ENCODE data around the gene KCNT1.
"Not testable (repeated sequence)": the region's sequence is repeated elsewhere in the genome, so short reads cannot be mapped to it uniquely, and the experiment has no call there.

The KCNT1 gene

DNA sequence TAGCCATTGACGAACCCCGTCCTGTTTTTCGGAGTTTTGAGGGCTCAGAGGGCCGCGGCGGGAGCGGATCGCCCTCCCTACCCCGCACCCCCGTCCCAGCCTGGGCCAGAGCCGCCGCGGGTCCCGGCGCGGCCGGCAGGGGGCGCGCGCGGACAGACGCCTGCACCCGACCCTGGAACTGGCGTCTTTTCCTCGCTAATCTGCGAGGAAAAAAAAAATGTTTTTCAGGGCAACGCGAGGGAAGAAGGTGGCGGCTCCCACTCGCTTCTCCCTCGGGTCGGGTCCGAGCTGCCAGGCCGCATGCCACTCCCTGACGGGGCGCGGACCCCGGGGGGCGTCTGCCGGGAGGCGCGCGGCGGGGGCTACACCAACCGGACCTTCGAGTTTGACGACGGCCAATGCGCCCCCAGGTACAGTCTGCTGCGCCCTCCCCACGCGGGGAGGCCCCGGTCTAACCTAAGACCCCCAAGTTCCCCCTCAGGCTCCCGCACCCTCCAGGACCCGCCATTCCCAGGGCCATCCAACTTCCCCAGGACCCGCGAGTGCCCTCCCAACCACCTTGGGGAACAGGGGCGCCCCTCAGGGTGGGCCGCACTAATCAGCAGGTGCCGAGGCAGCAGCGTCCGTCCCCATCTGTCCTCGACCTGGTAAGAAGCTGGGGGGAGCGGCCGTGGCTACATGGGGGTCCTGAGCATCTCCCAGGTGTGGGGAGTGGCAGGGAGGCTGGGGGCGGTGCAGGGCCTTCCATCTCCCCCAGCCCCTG is at the start of gene KCNT1:
TSS of gene KCNT1 (plus strand) at position 227 of the 763 bp plus-strand sequence. CDS start at position 301, 74 bp downstream.
- peak; percentile 26 for DNase-seq

GRCh38 chr9:135655317-135655716 is 46.7 kb upstream of the KCNT1 start:
- DNase-seq = no peak

- no peak for DNase-seq
Measured at GRCh38 chr9:135657416-135657815, 44.6 kb upstream of the KCNT1 start.

DNA sequence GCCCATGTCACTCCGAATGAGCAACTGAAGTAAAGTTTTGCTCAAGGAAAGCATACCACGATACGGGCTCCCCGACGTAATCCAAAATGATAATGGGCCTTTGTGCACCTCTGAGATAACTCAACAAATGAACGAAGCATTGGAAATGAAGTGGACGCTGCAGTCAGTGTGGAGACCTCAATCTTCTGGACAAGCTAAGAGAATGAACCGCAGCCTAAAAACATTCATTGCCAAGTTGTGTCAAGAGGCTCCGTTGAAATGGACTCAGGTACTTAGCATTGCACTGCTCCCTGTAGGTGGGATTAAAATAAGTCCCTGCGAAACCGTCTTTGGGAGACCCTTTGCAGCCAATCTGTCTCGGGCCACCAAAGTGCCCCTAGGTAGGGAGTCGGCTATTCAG is 42.7 kb upstream of the KCNT1 start:
- DNase-seq = no peak

DNA sequence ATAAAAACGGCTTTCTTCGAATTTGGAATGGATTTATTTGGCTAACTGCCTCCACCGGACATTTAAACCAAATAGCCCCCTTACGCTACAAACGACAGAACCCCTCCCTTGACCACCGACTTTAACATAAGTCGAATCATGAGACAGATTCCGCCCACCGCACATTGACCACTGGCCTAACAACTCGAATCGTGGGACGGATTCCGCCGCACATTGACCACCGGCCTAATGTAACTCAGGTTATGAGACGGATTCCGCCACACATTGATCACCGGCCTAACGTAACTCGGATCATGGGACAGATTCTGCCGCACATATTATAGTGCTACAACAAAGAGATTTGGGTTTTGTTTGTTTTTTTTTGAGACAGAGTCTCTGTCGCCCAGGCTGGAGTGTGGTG is 41.6 kb upstream of the KCNT1 start:
- no peak for DNase-seq

- no peak for DNase-seq
Measured at GRCh38 chr9:135661816-135662560, 40.0 kb upstream of the KCNT1 start.

DNA sequence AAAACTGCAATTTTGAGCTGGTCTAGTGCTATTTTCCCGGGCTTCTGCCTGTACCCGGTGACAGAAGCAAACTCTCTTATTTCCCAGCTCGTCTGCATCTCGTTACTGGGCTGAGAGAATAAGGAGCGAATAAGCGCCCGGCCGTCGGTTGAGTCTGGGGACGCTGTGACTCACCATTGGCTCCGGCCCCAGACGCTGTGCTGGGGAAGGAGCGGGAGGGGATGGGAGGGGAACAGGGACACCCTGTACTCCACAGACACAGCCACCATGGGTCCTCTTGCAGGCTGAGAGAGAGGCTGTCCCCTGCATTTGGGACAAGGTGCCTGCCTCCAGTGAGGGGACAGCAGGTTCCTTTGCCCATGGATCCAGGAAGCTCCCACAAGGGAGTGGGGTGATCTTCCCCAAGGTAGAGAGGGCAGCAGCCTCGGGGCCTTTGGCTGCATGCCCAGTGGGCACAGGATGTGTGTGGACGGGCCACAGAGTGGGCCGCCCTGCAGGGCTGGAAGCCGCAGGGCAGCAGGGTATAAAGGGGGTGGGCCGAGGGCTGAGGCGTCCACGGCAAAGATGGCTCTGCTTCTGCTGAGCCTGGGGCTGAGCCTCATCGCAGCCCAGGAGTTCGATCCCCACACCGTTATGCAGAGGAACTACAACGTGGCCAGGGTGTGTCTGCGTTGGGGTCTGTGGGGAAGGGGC is 39.1 kb upstream of the KCNT1 start, which contains the start of gene LCN9:
TSS of gene LCN9 (plus strand) at position 552 of the 693 bp plus-strand sequence. CDS start at position 565, 13 bp downstream.
- DNase-seq = no peak

DNA sequence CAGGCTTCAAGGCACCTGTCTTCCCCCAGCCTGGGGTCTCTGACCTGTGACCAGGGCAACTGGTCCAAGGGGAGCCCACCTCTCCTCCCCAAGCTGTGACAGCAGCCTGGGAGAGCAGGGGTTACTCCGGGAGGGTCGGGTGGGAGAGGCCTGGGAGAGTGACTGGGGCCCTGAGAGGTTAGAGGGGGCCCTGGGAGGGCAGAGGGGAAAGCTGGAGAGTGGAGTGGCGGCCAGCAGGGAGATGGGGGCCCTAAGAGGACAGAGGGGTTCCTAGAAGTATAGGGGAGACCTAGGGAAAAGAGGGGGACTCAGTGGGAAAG is 38.6 kb upstream of the KCNT1 start:
- no peak for DNase-seq

- no peak for DNase-seq
Measured at GRCh38 chr9:135663857-135664256, 38.1 kb upstream of the KCNT1 start.

- DNase-seq = no peak
Measured at GRCh38 chr9:135664266-135664665, 37.7 kb upstream of the KCNT1 start.

- DNase-seq = no peak
Measured at GRCh38 chr9:135664801-135665794, 36.9 kb upstream of the KCNT1 start.

- DNase-seq = no peak
Measured at GRCh38 chr9:135665795-135666189, 36.2 kb upstream of the KCNT1 start.

GRCh38 chr9:135666534-135667462 is 35.2 kb upstream of the KCNT1 start:
- no peak for DNase-seq

GRCh38 chr9:135667463-135668001 is 34.5 kb upstream of the KCNT1 start:
- no peak for DNase-seq

- not testable (repeated sequence) for DNase-seq
Measured at GRCh38 chr9:135669018-135669417, 33.0 kb upstream of the KCNT1 start.

GRCh38 chr9:135669616-135670285 is 32.2 kb upstream of the KCNT1 start:
- DNase-seq = no peak

- DNase-seq = no peak
Measured at GRCh38 chr9:135670721-135671590, 31.0 kb upstream of the KCNT1 start.

DNA sequence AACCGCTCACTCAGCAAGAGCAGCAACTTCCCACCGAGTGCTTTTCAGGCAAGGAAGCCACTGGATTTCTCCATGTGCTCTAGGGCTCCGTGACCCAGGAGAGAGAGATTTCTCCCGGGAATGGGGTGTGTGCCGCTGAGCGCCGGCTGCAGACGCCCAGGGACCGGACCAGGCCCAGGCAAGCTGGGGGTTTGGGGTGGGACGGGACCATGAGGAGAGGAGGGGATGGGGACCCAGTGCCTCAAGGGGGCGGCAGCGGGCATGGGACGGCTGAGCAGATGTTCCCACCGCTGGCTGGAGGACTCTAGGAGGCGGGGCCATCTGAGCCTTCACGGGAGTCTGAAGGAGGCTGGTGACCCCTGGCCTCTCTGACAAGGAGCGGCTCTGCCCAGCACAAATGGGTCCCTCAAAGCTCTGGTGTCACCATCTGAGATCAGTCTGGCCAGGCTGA is 30.4 kb upstream of the KCNT1 start:
- no peak for DNase-seq

GRCh38 chr9:135672786-135673185 is 29.2 kb upstream of the KCNT1 start:
- DNase-seq = not testable (repeated sequence)
